ENCODE measurements around the gene RASL10B. TPM values are rescaled to one million over a fixed set of nuclear protein-coding genes. Genes with fewer than 3 reads are reported as not detected.

The RASL10B gene
- total RNA-seq, 1 donor from 2014 or later, result 16.2 TPM

GRCh38 chr17:35744830-35745229 is 13.4 kb downstream of the RASL10B start:
- Mint-ChIP-seq H3K4me1 (ENCODE audit: unreplicated experiment) (peaks cover 12% of the 10 kb centered on the region), H3K27ac (ENCODE audit: unreplicated experiment) (no peak overlapping the region), H3K9me3 (ENCODE audit: unreplicated experiment) (no peaks in the 10 kb centered on the region), H3K36me3 (ENCODE audit: unreplicated experiment) (no peaks in the 10 kb centered on the region), H3K4me3 (ENCODE audit: unreplicated experiment) (no peak overlapping the region), H3K27me3 (ENCODE audit: unreplicated experiment) (peaks cover 41% of the 10 kb centered on the region)
- no peak for TF ChIP-seq CTCF (IDR thresholded peaks at IDR 0.05)
- no peak for DNase-seq (ENCODE audit: extremely low spot score, unreplicated experiment)

- DNase-seq (ENCODE audit: extremely low spot score, unreplicated experiment), result no peak
- H3K4me3 Mint-ChIP-seq (ENCODE audit: unreplicated experiment), result no peak overlapping the region
Observed at GRCh38 chr17:35745246-35745645, 13.8 kb downstream of the RASL10B start.

GRCh38 chr17:35745749-35746320 is 14.4 kb downstream of the RASL10B start:
- no peak overlapping the region for H3K4me3 Mint-ChIP-seq (ENCODE audit: unreplicated experiment)
- H3K4me1 Mint-ChIP-seq (ENCODE audit: unreplicated experiment), result peaks cover 13% of the 10 kb centered on the region
- no peaks in the 10 kb centered on the region for H3K36me3 Mint-ChIP-seq (ENCODE audit: unreplicated experiment)
- DNase-seq (ENCODE audit: extremely low spot score, unreplicated experiment), result no peak
- H3K9me3 Mint-ChIP-seq (ENCODE audit: unreplicated experiment), result no peaks in the 10 kb centered on the region
- no peak for TF ChIP-seq CTCF (IDR thresholded peaks at IDR 0.05)
- peaks cover 40% of the 10 kb centered on the region for H3K27me3 Mint-ChIP-seq (ENCODE audit: unreplicated experiment)
- H3K27ac Mint-ChIP-seq (ENCODE audit: unreplicated experiment), result no peak overlapping the region

More at GRCh38 chr17:35745246-35745645, 13.8 kb downstream of the RASL10B start:
- Mint-ChIP-seq H3K9me3 (ENCODE audit: unreplicated experiment) (no peaks in the 10 kb centered on the region), H3K27me3 (ENCODE audit: unreplicated experiment) (peaks cover 39% of the 10 kb centered on the region), H3K36me3 (ENCODE audit: unreplicated experiment) (no peaks in the 10 kb centered on the region), H3K27ac (ENCODE audit: unreplicated experiment) (no peak overlapping the region), H3K4me1 (ENCODE audit: unreplicated experiment) (peaks cover 15% of the 10 kb centered on the region)
- no peak for TF ChIP-seq CTCF (IDR thresholded peaks at IDR 0.05)

GRCh38 chr17:35747540-35748017 is 16.1 kb downstream of the RASL10B start:
- DNase-seq (ENCODE audit: extremely low spot score, unreplicated experiment), result peak; percentile 90
- peak; percentile 91 for TF ChIP-seq CTCF (IDR thresholded peaks at IDR 0.05)
- Mint-ChIP-seq H3K27ac (ENCODE audit: unreplicated experiment) (no peak overlapping the region), H3K27me3 (ENCODE audit: unreplicated experiment) (peaks cover 32% of the 10 kb centered on the region), H3K4me3 (ENCODE audit: unreplicated experiment) (no peak overlapping the region), H3K9me3 (ENCODE audit: unreplicated experiment) (no peaks in the 10 kb centered on the region), H3K4me1 (ENCODE audit: unreplicated experiment) (peaks cover 8% of the 10 kb centered on the region), H3K36me3 (ENCODE audit: unreplicated experiment) (no peaks in the 10 kb centered on the region)

GRCh38 chr17:35748341-35748841 is 17.0 kb downstream of the RASL10B start:
- Mint-ChIP-seq H3K4me3 (ENCODE audit: unreplicated experiment) (no peak overlapping the region), H3K9me3 (ENCODE audit: unreplicated experiment) (no peaks in the 10 kb centered on the region), H3K27me3 (ENCODE audit: unreplicated experiment) (peaks cover 32% of the 10 kb centered on the region), H3K4me1 (ENCODE audit: unreplicated experiment) (peaks cover 8% of the 10 kb centered on the region), H3K36me3 (ENCODE audit: unreplicated experiment) (no peaks in the 10 kb centered on the region), H3K27ac (ENCODE audit: unreplicated experiment) (no peak overlapping the region)
- TF ChIP-seq CTCF (IDR thresholded peaks at IDR 0.05), result no peak
- no peak for DNase-seq (ENCODE audit: extremely low spot score, unreplicated experiment)

Data from osteocyte (in vitro differentiated cells).